OCI-LY1 (cell line): ENCODE measurements around the gene HOXD9.

Source experiments
- H2AFZ ChIP-seq: fragments of 200-600 bp; sonication (generic), shearing (Covaris generic); 2 replicates; pipeline ENCODE4 v1.6.0; 2014; ENCODE audit warnings: antibody characterized with exemption, mild to moderate bottlenecking, low read length
- H3F3A ChIP-seq: fragments of 200-600 bp; sonication (generic), shearing (Covaris generic); 2 replicates; pipeline ENCODE4 v1.6.0; 2014; ENCODE audit warnings: mild to moderate bottlenecking, antibody characterized with exemption, low read length, moderate library complexity; ENCODE audit not compliant: insufficient read depth
- H3K27ac ChIP-seq: fragments of 200-600 bp; sonication (generic); 2 replicates; pipeline ENCODE4 v1.5.1; 2014; ENCODE audit warnings: low read length, mixed run types, mild to moderate bottlenecking, low read depth; ENCODE audit not compliant: poor library complexity, severe bottlenecking
- H3K27me3 ChIP-seq: fragments of 200-600 bp; sonication (generic); 2 replicates; pipeline ENCODE4 v1.6.0; 2014; ENCODE audit warnings: antibody characterized with exemption, mild to moderate bottlenecking, low read length, moderate library complexity; ENCODE audit not compliant: insufficient read depth
- H3K36me3 ChIP-seq: fragments of 200-600 bp; sonication (generic); 2 replicates; pipeline ENCODE4 v1.6.1; 2014; ENCODE audit warnings: mild to moderate bottlenecking, antibody characterized with exemption, low read length, moderate library complexity, mixed read lengths; ENCODE audit not compliant: insufficient read depth
- H3K4me1 ChIP-seq: fragments of 200-600 bp; sonication (generic); 2 replicates; pipeline ENCODE4 v1.5.1; 2014; ENCODE audit warnings: mild to moderate bottlenecking, low read length, moderate library complexity; ENCODE audit not compliant: insufficient read depth, severe bottlenecking
- H3K4me2 ChIP-seq: fragments of 200-600 bp; sonication (generic), shearing (Covaris generic); 2 replicates; pipeline ENCODE4 v1.6.1; 2014; ENCODE audit warnings: low read length
- H3K4me3 ChIP-seq: fragments of 200-600 bp; sonication (generic); 2 replicates; pipeline ENCODE4 v1.5.1; 2014; ENCODE audit warnings: low read length, low read depth, mild to moderate bottlenecking, mixed read lengths; ENCODE audit not compliant: poor library complexity, severe bottlenecking
- H3K79me2 ChIP-seq: fragments of 200-600 bp; shearing (Covaris generic); 2 replicates; pipeline ENCODE4 v1.6.1; 2016; ENCODE audit warnings: mixed run types, low read length, mixed read lengths; ENCODE audit not compliant: insufficient read depth
- H3K9ac ChIP-seq: fragments of 200-600 bp; sonication (generic), shearing (Covaris generic); 2 replicates; pipeline ENCODE4 v1.6.1; 2014; ENCODE audit warnings: mild to moderate bottlenecking, low read length, mixed read lengths
- H3K9me2 ChIP-seq: fragments of 200-600 bp; sonication (generic), shearing (Covaris generic); 2 replicates; pipeline ENCODE4 v1.6.1; 2014; ENCODE audit warnings: low read depth, mild to moderate bottlenecking, low read length, mixed read lengths
- H3K9me3 ChIP-seq: fragments of 200-600 bp; shearing (Covaris generic); 2 replicates; pipeline ENCODE4 v1.6.1; 2014; ENCODE audit warnings: low read length, mixed read lengths
- H4K20me1 ChIP-seq: fragments of 200-600 bp; sonication (generic), shearing (Covaris generic); 2 replicates; pipeline ENCODE4 v1.6.0; 2016; ENCODE audit warnings: mild to moderate bottlenecking, low read length; ENCODE audit not compliant: insufficient read depth
- CTCF ChIP-seq: fragments of 200-600 bp; sonication (generic), shearing (Covaris generic); IDR thresholded peaks from 2 replicates; pipeline ENCODE4 v1.5.1; 2017; ENCODE audit warnings: mild to moderate bottlenecking, antibody characterized with exemption, low read length, moderate library complexity, mixed read lengths
- EZH2 ChIP-seq: fragments of 200-600 bp; sonication (generic), shearing (Covaris generic); IDR thresholded peaks from 2 replicates; pipeline ENCODE4 v1.8.0; 2017; ENCODE audit warnings: borderline replicate concordance, mixed run types, mild to moderate bottlenecking, antibody characterized with exemption, low read length, moderate library complexity, mixed read lengths

Gene HOXD9

GRCh38 chr2:176131848-176132158 lies 9.3 kb downstream of the HOXD9 start:
- Histone ChIP-seq H3K4me1 (no peaks in the 10 kb centered on the region), H3K4me3 (no peak overlapping the region), H3K79me2 (no peaks in the 10 kb centered on the region), H2AFZ (no peak overlapping the region), H3K9ac (no peak overlapping the region), H3K27me3 (no peaks in the 10 kb centered on the region; the same call in 1 of the 2 replicates), H3K4me2 (no peak overlapping the region), H3K9me3 (no peaks in the 10 kb centered on the region), H3F3A (no peaks in the 10 kb centered on the region), H4K20me1 (no peaks in the 10 kb centered on the region), H3K27ac (no peak overlapping the region), H3K36me3 (no peaks in the 10 kb centered on the region), H3K9me2 (no peaks in the 10 kb centered on the region)
- TF ChIP-seq EZH2: no peak
- no peak for TF ChIP-seq CTCF

GRCh38 chr2:176132205-176133171 lies 10.0 kb downstream of the HOXD9 start:
- no peaks in the 10 kb centered on the region for H3F3A ChIP-seq
- no peak overlapping the region for H2AFZ ChIP-seq
- no peaks in the 10 kb centered on the region; the same call in 1 of the 2 replicates for H3K27me3 ChIP-seq
- no peaks in the 10 kb centered on the region for H4K20me1 ChIP-seq
- no peaks in the 10 kb centered on the region for H3K9me2 ChIP-seq
- no peaks in the 10 kb centered on the region for H3K79me2 ChIP-seq
- no peaks in the 10 kb centered on the region for H3K36me3 ChIP-seq
- H3K4me3 ChIP-seq: no peak overlapping the region
- no peak overlapping the region for H3K4me2 ChIP-seq
- TF ChIP-seq EZH2: no peak
- no peak for TF ChIP-seq CTCF
- H3K9ac ChIP-seq: no peak overlapping the region
- no peaks in the 10 kb centered on the region for H3K9me3 ChIP-seq
- no peaks in the 10 kb centered on the region for H3K4me1 ChIP-seq
- H3K27ac ChIP-seq: no peak overlapping the region

GRCh38 chr2:176133389-176133788 lies 10.9 kb downstream of the HOXD9 start:
- Histone ChIP-seq H4K20me1 (no peaks in the 10 kb centered on the region), H3K9me3 (no peaks in the 10 kb centered on the region), H3K9me2 (no peaks in the 10 kb centered on the region), H3F3A (no peaks in the 10 kb centered on the region), H3K4me3 (no peak overlapping the region), H3K4me2 (no peak overlapping the region), H3K36me3 (no peaks in the 10 kb centered on the region), H3K79me2 (no peaks in the 10 kb centered on the region), H3K9ac (no peak overlapping the region), H3K27ac (no peak overlapping the region), H3K27me3 (no peaks in the 10 kb centered on the region), H3K4me1 (no peaks in the 10 kb centered on the region), H2AFZ (no peak overlapping the region)
- TF ChIP-seq CTCF (no peak), EZH2 (no peak)
